GM10248 (cell line): ENCODE measurements around the gene AP1S1.

Experiments used
- CTCF ChIA-PET: fragments of 300-600 bp; sonication (Branson Sonifier 250); formaldehyde crosslinking; extraction: SDS; loops from one replicate; lab custom pipeline; 2021; ENCODE audit warnings: antibody characterized with exemption; lab: Yijun Ruan, JAX
- POLR2A ChIA-PET: fragments of 350-650 bp; sonication (Branson Sonifier 250); formaldehyde crosslinking; extraction: SDS; loops from one replicate; lab custom pipeline; 2020; ENCODE audit warnings: antibody characterized with exemption; lab: Yijun Ruan, JAX
- DNase-seq: peaks from one replicate; pipeline ENCODE4 v3.0.0; 2012; ENCODE audit errors: extremely low spot score
- TF ChIP-seq, protein P1 (sequence below): IDR thresholded peaks from 2 replicates; pipeline ENCODE4 v1.5.1; 2012; ENCODE audit warnings: mild to moderate bottlenecking, low read depth; ENCODE audit errors: extremely low read depth, missing control alignments, control extremely low read depth

The AP1S1 gene

DNA sequence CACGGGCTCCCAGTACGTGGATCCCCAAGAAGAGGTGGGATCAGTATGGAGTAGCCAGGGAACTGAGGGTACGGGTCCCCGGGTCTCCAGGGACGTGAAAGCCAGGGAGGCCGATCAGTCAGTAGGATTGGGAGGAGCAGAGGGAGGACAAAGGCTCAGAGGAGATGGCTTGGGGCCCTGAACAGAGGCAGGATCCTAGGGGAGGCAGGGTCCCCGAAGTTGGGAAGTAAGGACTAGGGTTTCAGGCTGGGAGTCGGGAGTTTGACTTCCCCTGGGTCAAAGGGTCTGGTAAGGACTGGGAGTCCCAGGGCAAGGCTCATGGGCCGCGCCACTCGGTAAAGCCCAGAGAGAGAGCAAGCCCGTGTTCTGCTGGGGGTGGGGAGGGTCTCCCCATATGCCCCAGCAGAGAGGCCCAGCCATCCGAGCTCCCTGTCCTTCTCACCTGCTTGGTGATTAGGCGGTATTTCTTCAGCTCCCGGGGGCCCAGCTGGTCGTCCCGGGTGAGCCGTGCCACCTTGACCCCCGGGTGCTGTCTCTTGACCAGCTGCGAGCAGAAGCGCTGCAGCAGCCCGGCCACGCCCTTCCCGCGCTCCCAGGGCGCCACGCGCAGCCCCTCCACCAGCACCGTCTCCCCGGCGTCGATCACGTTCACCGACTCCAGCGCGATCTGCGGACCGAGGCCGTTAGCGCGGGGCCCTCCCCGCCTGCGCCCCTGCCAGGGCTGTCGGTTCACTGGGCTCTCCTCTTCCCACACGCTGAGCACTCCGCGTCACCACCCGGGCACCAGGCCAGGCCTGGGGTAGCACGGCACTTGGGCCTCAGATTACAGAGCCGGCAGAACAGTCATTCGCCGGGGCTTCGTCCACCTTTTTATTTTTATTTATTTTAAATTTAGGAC lies 18.8 kb downstream of the AP1S1 start:
- DNase-seq, result no peak
- TF ChIP-seq, protein P1, sequence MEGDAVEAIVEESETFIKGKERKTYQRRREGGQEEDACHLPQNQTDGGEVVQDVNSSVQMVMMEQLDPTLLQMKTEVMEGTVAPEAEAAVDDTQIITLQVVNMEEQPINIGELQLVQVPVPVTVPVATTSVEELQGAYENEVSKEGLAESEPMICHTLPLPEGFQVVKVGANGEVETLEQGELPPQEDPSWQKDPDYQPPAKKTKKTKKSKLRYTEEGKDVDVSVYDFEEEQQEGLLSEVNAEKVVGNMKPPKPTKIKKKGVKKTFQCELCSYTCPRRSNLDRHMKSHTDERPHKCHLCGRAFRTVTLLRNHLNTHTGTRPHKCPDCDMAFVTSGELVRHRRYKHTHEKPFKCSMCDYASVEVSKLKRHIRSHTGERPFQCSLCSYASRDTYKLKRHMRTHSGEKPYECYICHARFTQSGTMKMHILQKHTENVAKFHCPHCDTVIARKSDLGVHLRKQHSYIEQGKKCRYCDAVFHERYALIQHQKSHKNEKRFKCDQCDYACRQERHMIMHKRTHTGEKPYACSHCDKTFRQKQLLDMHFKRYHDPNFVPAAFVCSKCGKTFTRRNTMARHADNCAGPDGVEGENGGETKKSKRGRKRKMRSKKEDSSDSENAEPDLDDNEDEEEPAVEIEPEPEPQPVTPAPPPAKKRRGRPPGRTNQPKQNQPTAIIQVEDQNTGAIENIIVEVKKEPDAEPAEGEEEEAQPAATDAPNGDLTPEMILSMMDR, result no peak
- POLR2A ChIA-PET, result no interaction called here
- CTCF ChIA-PET, result interaction anchor here (0.9 to 6.2 kb wide), 8 partner anchors 19 to 213 kb away, joined by 3 to 42 read pairs (median 5); no protein-coding TSS in a partner anchor

DNA sequence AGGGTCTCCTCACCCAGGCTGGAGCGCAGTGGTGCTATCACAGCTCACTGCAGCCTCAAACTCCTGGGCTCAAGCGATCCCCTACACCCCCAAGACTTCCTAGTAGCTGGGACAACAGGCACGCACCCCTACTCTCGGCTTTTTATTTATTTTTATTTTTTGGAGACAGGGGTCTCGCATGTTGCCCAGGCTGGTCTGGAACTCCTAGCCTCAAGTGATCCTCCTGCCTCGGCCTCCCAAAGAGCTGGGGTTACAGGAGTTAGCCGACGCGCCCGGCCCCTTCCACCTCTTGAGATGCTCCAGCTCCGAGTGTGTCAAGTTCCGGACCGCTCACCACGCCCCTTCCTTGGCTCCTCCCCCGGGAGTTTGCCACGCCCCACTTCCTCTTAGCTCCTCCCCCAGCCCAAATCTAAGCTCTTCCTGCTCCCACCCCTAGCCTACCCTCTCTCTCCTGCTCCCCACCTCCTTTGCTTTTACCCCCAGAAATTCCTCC lies 19.5 kb downstream of the AP1S1 start:
- POLR2A ChIA-PET, result no interaction called here
- peak; percentile 86 for DNase-seq
- TF ChIP-seq, protein P1, result no peak
- CTCF ChIA-PET, result interaction anchor here (0.9 to 6.2 kb wide), 9 partner anchors 15 to 212 kb away, joined by 3 to 42 read pairs (median 4); no protein-coding TSS in a partner anchor

DNA sequence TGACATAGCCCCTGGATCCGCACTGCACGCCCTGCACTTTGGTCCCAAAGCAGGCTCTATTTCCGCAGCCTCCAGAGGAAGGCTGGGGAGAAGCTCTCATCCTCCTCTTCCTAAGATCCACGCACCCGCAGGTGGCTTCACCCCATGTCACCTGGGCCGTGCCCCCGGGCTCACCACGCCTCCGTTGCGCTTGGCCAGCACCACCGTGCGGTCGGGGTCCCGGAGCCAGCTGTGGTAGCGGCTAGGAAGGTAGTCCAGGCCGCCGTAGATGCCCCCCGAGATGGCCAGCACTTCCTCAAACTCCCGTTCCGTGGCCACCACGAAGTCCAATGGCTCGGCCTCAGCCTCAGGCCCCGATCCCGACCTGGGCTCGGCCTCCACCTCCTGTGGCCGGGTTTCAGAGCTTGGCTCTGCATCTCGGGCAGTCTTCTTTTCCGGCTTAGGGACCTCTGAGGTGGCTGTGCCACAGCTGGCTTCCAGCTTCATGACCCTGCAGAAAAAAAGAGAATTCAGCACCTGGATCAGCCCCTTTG lies 20.1 kb downstream of the AP1S1 start:
- no peak for DNase-seq
- TF ChIP-seq, protein P1, result no peak
- CTCF ChIA-PET, result interaction anchor here (0.9 to 6.2 kb wide), 9 partner anchors 16 to 212 kb away, joined by 3 to 42 read pairs (median 4); no protein-coding TSS in a partner anchor
- POLR2A ChIA-PET, result no interaction called here

DNA sequence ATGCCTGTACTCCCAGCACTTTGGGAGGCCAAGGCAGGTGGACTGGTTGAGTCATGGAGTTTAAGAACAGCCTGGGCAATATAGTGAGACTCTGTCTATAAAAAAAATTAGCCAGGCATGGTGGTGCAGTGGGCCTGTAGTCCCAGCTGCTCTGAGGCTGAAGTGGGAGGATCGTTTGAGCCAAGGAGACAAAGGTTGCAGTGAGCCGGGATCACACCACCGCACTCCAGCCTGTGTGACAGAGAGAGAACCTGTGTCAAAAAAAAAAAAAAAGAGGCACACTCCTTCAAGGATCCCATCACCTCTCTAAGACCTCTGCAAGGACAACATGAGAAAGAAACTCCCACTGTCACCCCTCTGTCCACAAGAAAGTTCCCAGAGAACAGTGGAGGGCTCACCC lies 21.4 kb downstream of the AP1S1 start:
- TF ChIP-seq, protein P1, result no peak
- ChIA-PET CTCF (interaction anchor here (1.6 to 6.2 kb wide), 2 partner anchors 17 to 42 kb away, joined by 4 to 42 read pairs; partner anchors contain the start of genes PLOD3 and ZNHIT1), POLR2A (no interaction called here)
- DNase-seq, result no peak

DNA sequence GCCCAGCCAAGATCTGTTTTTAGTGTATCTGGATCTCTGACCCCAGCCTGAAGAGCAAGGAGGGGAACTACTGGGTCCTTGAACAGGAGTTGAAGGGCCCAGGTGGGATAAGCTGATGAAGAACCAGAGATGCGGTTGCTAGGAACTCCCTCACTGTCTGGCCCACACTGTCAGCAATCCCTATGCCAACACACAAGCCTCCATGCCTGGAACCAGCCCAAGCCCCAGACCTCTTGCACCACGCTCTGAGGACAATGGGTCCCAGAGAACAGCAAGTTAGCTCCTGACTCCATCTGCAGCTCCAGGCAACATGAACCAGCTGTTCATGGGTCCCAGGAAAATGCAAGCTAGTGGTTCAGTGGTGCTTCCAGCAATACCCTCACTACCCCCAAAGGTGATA lies 23.4 kb downstream of the AP1S1 start:
- DNase-seq, result no peak
- ChIA-PET POLR2A (no interaction called here), CTCF (interaction anchor here (2.5 to 6.2 kb wide), 2 partner anchors 15 to 34 kb away, joined by 10 to 42 read pairs; no protein-coding TSS in a partner anchor)
- TF ChIP-seq, protein P1, result no peak

DNA sequence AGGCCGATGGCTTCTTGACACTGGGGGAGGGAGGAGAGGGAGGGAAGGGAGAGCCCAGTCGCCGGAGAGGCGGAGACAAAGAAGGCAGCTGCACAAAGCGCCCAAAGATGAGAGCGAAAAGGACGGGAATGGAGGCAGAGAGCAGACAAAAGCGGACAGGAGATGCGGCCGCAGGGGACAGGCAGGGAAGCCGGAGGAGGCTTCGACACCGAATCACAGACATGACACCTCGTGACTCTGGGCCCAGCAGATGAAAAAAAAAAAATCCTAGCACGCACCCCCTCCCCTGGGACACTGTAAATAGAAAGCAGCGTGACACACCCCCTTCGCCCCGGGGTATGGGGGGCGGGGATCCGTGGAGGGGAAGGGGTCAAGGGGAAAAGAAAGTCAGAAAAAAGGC lies 24.8 kb downstream of the AP1S1 start:
- CTCF ChIA-PET, result interaction anchor here (6.2 kb wide), 1 partner anchor 13 kb away, joined by 42 read pairs; no protein-coding TSS in a partner anchor
- DNase-seq, result no peak
- TF ChIP-seq, protein P1, result no peak
- POLR2A ChIA-PET, result no interaction called here
